Hematopoietic multipotent progenitor cell treated with erythropoietin and hydrocortisone succinate and interleukin-3 and kit ligand, for 8 days (in vitro differentiated cells): ENCODE measurements around the gene FHL3.
"Not testable (repeated sequence)": the region's sequence is repeated elsewhere in the genome, so short reads cannot be mapped to it uniquely, and the experiment has no call there.

Source experiments
- DNase-seq: peaks from one replicate; pipeline ENCODE4 v3.0.0-alpha.2; 2015

Gene FHL3

GRCh38 chr1:37975083-37975482 is 30.2 kb downstream of the FHL3 start:
- DNase-seq: peak; percentile 69

- DNase-seq: no peak
These were observed 30.7 kb downstream of the FHL3 start for GRCh38 chr1:37974567-37974966.

GRCh38 chr1:37973684-37974083 is 31.6 kb downstream of the FHL3 start:
- DNase-seq: not testable (repeated sequence)

- no peak for DNase-seq
These were observed 40.0 kb downstream of the FHL3 start for GRCh38 chr1:37965301-37965700.

GRCh38 chr1:37964106-37964505 is 41.2 kb downstream of the FHL3 start:
- DNase-seq: not testable (repeated sequence)

GRCh38 chr1:37958690-37959089 is 46.6 kb downstream of the FHL3 start:
- no peak for DNase-seq

GRCh38 chr1:37955685-37956084 is 49.6 kb downstream of the FHL3 start:
- DNase-seq: no peak

GRCh38 chr1:37954316-37954971 is 50.9 kb downstream of the FHL3 start:
- DNase-seq: no peak

GRCh38 chr1:37952738-37953137 is 52.6 kb downstream of the FHL3 start:
- DNase-seq: no peak

GRCh38 chr1:37951783-37952624 is 53.3 kb downstream of the FHL3 start:
- no peak for DNase-seq

GRCh38 chr1:37951041-37951782 is 54.1 kb downstream of the FHL3 start:
- DNase-seq: no peak

- no peak for DNase-seq
These were observed 55.7 kb downstream of the FHL3 start for GRCh38 chr1:37949524-37950152.

- peak; percentile 13 for DNase-seq
These were observed 56.5 kb downstream of the FHL3 start for GRCh38 chr1:37948841-37949240.

GRCh38 chr1:37948166-37948565 is 57.1 kb downstream of the FHL3 start:
- DNase-seq: no peak

GRCh38 chr1:37947364-37947763 is 58.0 kb downstream of the FHL3 start:
- peak; percentile 39 for DNase-seq
